HepG2 (cell line): ENCODE results near the gene RAPSN. TPM values are rescaled to one million over a fixed set of nuclear protein-coding genes. Genes with fewer than 3 reads are reported as not detected.

Source experiments
- ATAC-seq: fragments of 200-7000 bp; cut with Tn5 transposase; 3 replicates; pipeline ENCODE4 v1.9.1; 2020; ENCODE audit warnings: mild to moderate bottlenecking, moderate library complexity
- BruUV-seq: library from RNA; stranded (reverse); fragments of 400-500 nt; replicated peaks from 2 replicates; lab custom pipeline; 2021; lab: Mats Ljungman, UMichigan
- CTCF ChIA-PET: fragments of 300-600 bp; formaldehyde crosslinking; extraction: SDS; loops from one replicate; lab custom pipeline; 2021; ENCODE audit warnings: low total read pairs, inconsistent platforms, low intra/inter-chr PET ratio; lab: Yijun Ruan, JAX
- POLR2A ChIA-PET: fragments of 350-600 bp; sonication (Branson Sonifier 250); formaldehyde crosslinking; loops from one replicate; lab custom pipeline; 2020; ENCODE audit warnings: antibody characterized with exemption, inconsistent platforms; lab: Yijun Ruan, JAX
- DNase-seq: peaks from one replicate; pipeline ENCODE4 v3.0.0-alpha.2; 2015; ENCODE audit warnings: low spot score
- FAIRE-seq: peaks from 3 replicates; lab custom pipeline; 2011; peaks lifted over from hg19 to GRCh38; lab: Jason Lieb, UNC
- H2AFZ ChIP-seq: one replicate; pipeline ENCODE4 v1.6.1; 2011; ENCODE audit warnings: low read length, inconsistent platforms
- H3K27ac ChIP-seq: fragments of 300-600 bp; 3 replicates; pipeline ENCODE4 v1.8.0; 2011; ENCODE audit warnings: mixed run types, mild to moderate bottlenecking, mixed read lengths, low read length, inconsistent platforms; ENCODE audit not compliant: insufficient read depth; ENCODE audit errors: extremely low read length
- H3K27me3 ChIP-seq, 2 experiments: fragments of 200-600 bp in 1 of 2; 2 replicates in 1 of 2; 3 replicates in 1 of 2; pipeline versions ENCODE4 v1.6.0 to v1.8.0; 2011; ENCODE audit warnings: low read length in 2 of 2, mild to moderate bottlenecking in 2 of 2, moderate library complexity in 2 of 2, inconsistent platforms in 1 of 2; ENCODE audit not compliant: insufficient read depth in 2 of 2, control insufficient read depth in 1 of 2
- H3K36me3 ChIP-seq, 2 experiments: fragments of 200-600 bp in 1 of 2; replicated peaks in 1 of 2; 2 replicates in 1 of 2; 3 replicates in 1 of 2; pipeline versions ENCODE4 v1.5.1 to v1.8.0; 2011; ENCODE audit warnings: low read length in 2 of 2, inconsistent platforms in 1 of 2; ENCODE audit not compliant: insufficient read depth in 2 of 2, control insufficient read depth in 1 of 2
- H3K4me1 ChIP-seq: 2 replicates; pipeline ENCODE4 v1.5.1; 2012; ENCODE audit warnings: low read length, inconsistent platforms; ENCODE audit not compliant: insufficient read depth
- H3K4me2 ChIP-seq: 2 replicates; pipeline ENCODE4 v1.6.0; 2011; ENCODE audit warnings: low read depth, low read length, inconsistent platforms
- H3K4me3 ChIP-seq, 3 experiments: fragments of 200-600 bp in 1 of 3; sonication (generic), shearing (Covaris generic) in 1 of 3; replicated peaks in 1 of 3; 2 replicates each; pipeline ENCODE4 v1.5.1; 2011 to 2016; ENCODE audit warnings: low read length in 3 of 3, inconsistent platforms in 2 of 3, low read depth in 2 of 3, mild to moderate bottlenecking in 2 of 3, control low read depth in 1 of 3, mixed read lengths in 1 of 3; ENCODE audit not compliant: insufficient read depth in 1 of 3
- H3K79me2 ChIP-seq: one replicate; pipeline ENCODE4 v1.6.1; 2011; ENCODE audit warnings: low read length, inconsistent platforms; ENCODE audit not compliant: insufficient read depth
- H3K9ac ChIP-seq: 2 replicates; pipeline ENCODE4 v1.6.0; 2011; ENCODE audit warnings: mild to moderate bottlenecking, low read depth, low read length, inconsistent platforms; ENCODE audit not compliant: insufficient read depth
- H3K9me3 ChIP-seq: 2 replicates; pipeline ENCODE4 v1.5.1; 2012; ENCODE audit warnings: mild to moderate bottlenecking, low read length
- H4K20me1 ChIP-seq: 2 replicates; pipeline ENCODE4 v1.6.0; 2011; ENCODE audit warnings: inconsistent platforms, mild to moderate bottlenecking, low read length, moderate library complexity; ENCODE audit not compliant: insufficient read depth
- ETV6 ChIP-seq: sonication (generic); formaldehyde crosslinking; conservative IDR thresholded peaks from 2 replicates; pipeline ENCODE4 v1.4.0; 2020; ENCODE audit warnings: missing genetic modification reagents
- GATAD1 ChIP-seq: IDR thresholded peaks from 2 replicates; pipeline ENCODE4 v1.6.1; 2016; ENCODE audit warnings: missing genetic modification reagents, missing compliant biosample characterization
- HNF4G ChIP-seq, 2 experiments: sonication (generic) in 1 of 2; formaldehyde crosslinking in 1 of 2; IDR thresholded peaks; 2 replicates each; pipeline versions ENCODE4 v1.4.0 to v1.6.1; 2011 to 2020; ENCODE audit warnings: borderline replicate concordance in 2 of 2, low read depth in 2 of 2, mild to moderate bottlenecking in 2 of 2, low read length in 1 of 2, missing genetic modification reagents in 1 of 2, moderate library complexity in 1 of 2
- MEIS2 ChIP-seq: sonication (generic); formaldehyde crosslinking; IDR thresholded peaks from 2 replicates; pipeline ENCODE4 v1.9.0; 2021; ENCODE audit warnings: mild to moderate bottlenecking, missing genetic modification reagents
- TIGD3 ChIP-seq: sonication (generic); formaldehyde crosslinking; IDR thresholded peaks from 2 replicates; pipeline ENCODE4 v1.5.1; 2020; ENCODE audit warnings: mild to moderate bottlenecking, missing genetic modification reagents, borderline replicate concordance
- ZBTB33 ChIP-seq: sonication (generic); formaldehyde crosslinking; IDR thresholded peaks from 2 replicates; pipeline ENCODE4 v1.4.0; 2020; ENCODE audit warnings: missing genetic modification reagents
- ZHX2 ChIP-seq, 2 experiments: sonication (generic) in 1 of 2; formaldehyde crosslinking in 1 of 2; IDR thresholded peaks; 2 replicates each; pipeline versions ENCODE4 v1.6.1 to v1.9.0; 2014 to 2022; ENCODE audit warnings: antibody characterized with exemption in 1 of 2, borderline replicate concordance in 1 of 2, inconsistent platforms in 1 of 2, low read depth in 1 of 2, missing genetic modification reagents in 1 of 2
- ZNF383 ChIP-seq: sonication (generic); formaldehyde crosslinking; IDR thresholded peaks from 2 replicates; pipeline ENCODE4 v1.4.0; 2020; ENCODE audit warnings: missing genetic modification reagents, mild to moderate bottlenecking, borderline replicate concordance
- ZNF629 ChIP-seq: sonication (generic); formaldehyde crosslinking; conservative IDR thresholded peaks from 2 replicates; pipeline ENCODE4 v1.5.0; 2020; ENCODE audit warnings: missing genetic modification reagents
- ZNF761 ChIP-seq: sonication (generic); formaldehyde crosslinking; conservative IDR thresholded peaks from 2 replicates; pipeline ENCODE4 v1.4.0; 2020; ENCODE audit warnings: mild to moderate bottlenecking, missing genetic modification reagents
- WGBS: methylation state at CpG from one replicate; pipeline ENCODE4 v1.1.6; 2017; ENCODE audit warnings: low lambda C conversion rate; 5-methylcytosine and 5-hydroxymethylcytosine counted together
- in situ Hi-C: cut with HindIII; loops from 2 replicates; pipeline ENCODE4 v1.10.0; 2017; ENCODE audit warnings: low pct_unique_long_range_greater_than_20kb; ENCODE audit not compliant: extremely low pct_ligation_motif_present
- intact Hi-C: fragments of 100-400 bp; cut with micrococcal nuclease; formaldehyde crosslinking; loops from one replicate; pipeline ENCODE4 v1.10.0; 2022; ENCODE audit not compliant: unreplicated experiment
- polyA plus RNA-seq, 8 experiments: library from polyadenylated mRNA; depleted of rRNA in 3 of 8; stranded (reverse) in 7 of 8; unstranded in 1 of 8; fragments of >200 nt; fragmentation: Illumina TruSeq in 4 of 8; extraction: Trizol in 4 of 8; gene quantifications; 2 replicates each; pipeline versions ENCODE4 v1.2.1 to v1.2.3, GENCODE V29; 2011 to 2016; ENCODE audit warnings: low read depth in 4 of 8, missing spikeins in 1 of 8, mixed read lengths in 1 of 8; ENCODE audit not compliant: insufficient read depth in 1 of 8
- total RNA-seq, 5 experiments: library from RNA; depleted of rRNA; stranded (reverse); fragments of >200 nt; fragmentation: Illumina TruSeq; extraction: Trizol; gene quantifications; 2 replicates each; pipeline ENCODE4 v1.2.3, GENCODE V29; 2016; ENCODE audit warnings: low read depth in 1 of 5

Gene RAPSN
- total and polyA plus RNA-seq, 2 of the 13 experiments (the other 11 are each of a cell fraction or from before 2014, with no cell fraction given): 0.15 to 1.2 TPM

- in situ Hi-C loops: no loop called here
- H3K4me3 ChIP-seq: peak within 1 kb of the TSS; percentile 73 to 99 (median 97)
- peak; percentile 86 for ATAC-seq
- ChIA-PET POLR2A (interaction anchor here (0.7 to 5.1 kb wide), 16 partner anchors 8 to 422 kb away, joined by 3 to 68 read pairs (median 5); partner anchors contain the start of genes DDB2, NUP160 and SLC39A13), CTCF (no interaction called here)
- peaks cover 23% of the 10 kb centered on the region for H3K79me2 ChIP-seq
- peak within 1 kb of the TSS; percentile 89 for H3K27ac ChIP-seq
- peak within 1 kb of the TSS; percentile 95 for H2AFZ ChIP-seq
- H3K4me1 ChIP-seq: peaks cover 37% of the 10 kb centered on the region
- intact Hi-C loops: loop anchor here (2.0 kb wide), 1 partner anchor 18 kb away; the partner anchor contains the start of gene SLC39A13
- H4K20me1 ChIP-seq: no peaks in the 10 kb centered on the region
- H3K9me3 ChIP-seq: no peaks in the 10 kb centered on the region
- peak within 1 kb of the TSS; percentile 91 for H3K9ac ChIP-seq
- WGBS: 1% methylated on average over 52 of the region's 62 CpGs
- H3K4me2 ChIP-seq: peak within 1 kb of the TSS; percentile 99
- H3K36me3 ChIP-seq: peaks cover 12 to 27% of the 10 kb centered on the region in 2 experiments
- peak; percentile 68 for FAIRE-seq
- BruUV-seq: no TSS peak
- peak; percentile 93 for DNase-seq
- no peaks in the 10 kb centered on the region; a peak in 1 of 5 replicates for H3K27me3 ChIP-seq
- TF ChIP-seq TIGD3 (CRISPR knock-in tag) (no peak), ZNF761 (CRISPR knock-in tag) (peak; percentile 79; the same call in 1 of the 2 replicates), HNF4G (IDR thresholded peaks at IDR 0.05; ENCODE audit: borderline replicate concordance, low read depth, low read length) (peak; percentile 3; the same call in 1 of the 2 replicates), HNF4G (CRISPR knock-in tag; IDR thresholded peaks at IDR 0.05; ENCODE audit: borderline replicate concordance, low read depth) (peak; percentile 32; the same call in 1 of the 2 replicates), ZHX2 (IDR thresholded peaks at IDR 0.05; ENCODE audit: low read depth) (peak; percentile 78), ZHX2 (CRISPR knock-in tag; IDR thresholded peaks at IDR 0.05; ENCODE audit: borderline replicate concordance) (0 out of 2 replicates have a peak, but pooled peaks have one; percentile 20), ETV6 (CRISPR knock-in tag) (no peak; the same call in 1 of the 2 replicates), ZBTB33 (CRISPR knock-in tag) (peak; percentile 14; the same call in 1 of the 2 replicates), ZNF629 (CRISPR knock-in tag) (0 out of 2 replicates have a peak, but pooled peaks have one; percentile 7), GATAD1 (CRISPR knock-in tag) (peak; percentile 95), ZNF383 (CRISPR knock-in tag) (peak; percentile 70; the same call in 1 of the 2 replicates), MEIS2 (CRISPR knock-in tag) (peak; percentile 57; the same call in 1 of the 2 replicates)
Measured at GRCh38 chr11:47426062-47426956, 22.6 kb downstream of the RAPSN start, which contains the start of gene PSMC3. PSMC3 (minus strand) TSS chr11:47426439; CDS start chr11:47426279, 160 bp downstream.
